HG02981 (cell line): ENCODE results near the gene C3orf20.
"Not testable (repeated sequence)": the region's sequence is repeated elsewhere in the genome, so short reads cannot be mapped to it uniquely, and the experiment has no call there.

ENCODE experiments used
- ATAC-seq: cut with Tn5 transposase; IDR thresholded peaks from one replicate; pipeline ENCODE4 v1.9.1; 2021; ENCODE audit warnings: mild to moderate bottlenecking, moderate library complexity; ENCODE audit not compliant: unreplicated experiment

The C3orf20 gene

GRCh38 chr3:14649466-14649865 is 25.5 kb upstream of the C3orf20 start:
- ATAC-seq = no peak

- ATAC-seq = no peak
Observed at GRCh38 chr3:14650193-14650592, 24.7 kb upstream of the C3orf20 start.

GRCh38 chr3:14651440-14652251 is 23.3 kb upstream of the C3orf20 start, which contains the start of gene CCDC174:
CCDC174 (plus strand) TSS chr3:14651762; CDS start chr3:14651837, 75 bp downstream.
- peak; percentile 98 for ATAC-seq

DNA sequence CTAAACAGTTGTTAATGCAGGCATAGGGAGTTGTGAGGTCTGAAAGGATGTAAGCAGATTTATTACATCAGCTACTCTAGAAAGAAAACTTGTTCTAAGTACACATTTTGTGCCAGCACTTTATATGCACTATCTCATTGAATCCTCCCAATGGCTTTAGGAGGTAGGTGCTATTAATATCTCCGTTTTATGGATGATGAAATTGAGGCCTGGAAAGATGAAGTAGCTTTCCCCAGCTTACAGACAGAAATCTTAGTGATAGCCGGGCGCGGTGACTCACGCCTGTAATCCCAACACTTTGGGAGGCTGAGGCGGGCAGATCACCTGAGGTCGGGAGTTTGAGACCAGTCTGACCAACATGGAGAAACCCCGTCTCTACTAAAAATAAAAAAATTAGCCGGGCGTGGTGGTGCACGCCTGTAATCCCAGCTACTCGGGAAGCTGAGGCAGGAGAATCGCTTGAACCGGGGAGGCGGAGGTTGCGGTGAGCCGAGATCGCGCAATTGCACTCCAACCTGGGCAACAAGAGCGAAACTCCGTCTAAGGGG is 22.5 kb upstream of the C3orf20 start:
- ATAC-seq = not testable (repeated sequence)

DNA sequence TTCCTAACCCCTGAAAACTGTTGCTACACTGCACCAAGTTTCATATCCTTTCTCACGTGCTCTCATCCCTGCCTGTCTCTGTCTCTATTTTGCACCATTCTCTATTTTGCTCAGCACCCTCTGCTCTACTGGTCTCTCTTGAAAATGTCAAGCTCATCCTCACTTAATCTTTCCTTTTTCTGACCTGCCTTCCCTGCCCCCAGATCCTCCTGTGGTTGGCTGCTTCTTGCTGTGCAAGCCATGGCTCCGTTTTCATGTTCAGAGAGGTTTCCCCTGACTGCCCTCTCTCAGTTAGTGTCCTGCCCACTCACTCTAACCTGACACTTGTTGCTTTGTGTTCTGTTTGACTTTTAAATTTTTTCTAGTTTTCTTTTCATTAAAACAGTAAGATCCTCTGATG is 17.4 kb upstream of the C3orf20 start:
- no peak for ATAC-seq

- no peak for ATAC-seq
Observed at GRCh38 chr3:14658978-14659377, 16.0 kb upstream of the C3orf20 start.

DNA sequence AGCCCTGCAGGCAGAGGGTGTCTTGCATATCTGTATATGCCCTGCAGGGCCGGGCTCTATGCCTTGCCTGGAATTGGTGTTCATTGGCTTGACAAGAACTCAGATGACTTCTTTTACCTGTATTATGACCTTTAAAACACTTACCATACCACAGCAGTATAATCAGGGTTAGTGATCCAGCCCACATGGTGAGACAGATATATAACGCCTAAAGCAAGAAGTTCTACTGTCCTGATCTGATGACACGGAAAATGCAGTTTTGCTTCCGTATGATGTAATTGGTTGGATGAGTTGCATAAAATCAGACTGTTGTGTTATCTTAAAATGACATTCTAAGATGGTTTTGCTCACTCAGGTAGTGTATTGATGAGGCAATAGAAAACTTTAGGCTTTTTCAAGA is 14.0 kb upstream of the C3orf20 start:
- no peak for ATAC-seq

GRCh38 chr3:14663396-14664135 is 11.4 kb upstream of the C3orf20 start:
- ATAC-seq = no peak

- ATAC-seq = no peak
Observed at GRCh38 chr3:14664170-14664569, 10.8 kb upstream of the C3orf20 start.

GRCh38 chr3:14672588-14672987 is 2.4 kb upstream of the C3orf20 start:
- ATAC-seq = no peak

GRCh38 chr3:14676881-14677280 is 1.9 kb downstream of the C3orf20 start:
- ATAC-seq = no peak

DNA sequence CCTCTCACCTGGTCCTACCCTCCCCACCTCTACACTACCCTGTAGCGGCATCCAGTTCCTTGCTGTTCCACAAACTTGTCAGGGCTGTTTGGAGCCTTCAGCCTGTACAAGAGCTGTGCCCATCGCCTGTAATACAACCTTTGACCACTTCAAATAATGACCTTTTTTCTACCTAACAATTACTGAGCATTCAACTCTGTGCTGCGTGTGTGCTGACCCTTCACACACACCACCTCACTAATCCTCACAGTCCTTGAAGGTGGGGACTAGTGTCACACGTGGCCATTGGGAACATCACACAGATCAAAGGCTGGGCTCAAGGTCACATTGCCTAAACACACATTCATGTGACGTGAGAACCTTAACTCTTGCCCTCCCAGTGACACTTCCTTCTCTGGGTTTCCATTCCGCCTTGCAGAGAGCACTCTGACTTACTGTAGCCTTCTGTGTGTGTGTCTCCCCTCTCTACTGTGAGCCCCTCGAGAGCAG is 3.1 kb downstream of the C3orf20 start:
- no peak for ATAC-seq

GRCh38 chr3:14680115-14680514 is 5.2 kb downstream of the C3orf20 start:
- no peak for ATAC-seq

DNA sequence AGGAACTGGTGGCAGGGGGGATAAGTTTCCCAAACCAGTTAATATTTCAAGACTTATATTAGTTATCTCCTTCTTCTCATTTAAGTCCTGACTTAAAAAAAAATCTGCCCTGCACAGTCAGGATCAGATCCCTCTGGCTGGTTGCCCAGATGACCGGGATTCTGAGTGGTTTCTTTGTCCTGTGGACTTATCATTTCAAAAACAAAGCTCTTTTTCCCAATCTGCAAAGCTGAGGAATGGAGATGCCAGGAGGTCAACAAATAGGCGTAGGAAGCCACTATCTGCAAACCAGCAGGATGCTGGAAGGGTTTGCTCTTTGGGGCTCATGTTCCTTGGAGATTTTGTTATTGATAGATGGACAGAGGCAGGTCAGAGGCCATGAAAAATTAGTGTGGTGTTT is 5.8 kb downstream of the C3orf20 start:
- ATAC-seq = no peak

GRCh38 chr3:14684447-14684846 is 9.5 kb downstream of the C3orf20 start:
- no peak for ATAC-seq

- no peak for ATAC-seq
Observed at GRCh38 chr3:14685179-14685578, 10.2 kb downstream of the C3orf20 start.

DNA sequence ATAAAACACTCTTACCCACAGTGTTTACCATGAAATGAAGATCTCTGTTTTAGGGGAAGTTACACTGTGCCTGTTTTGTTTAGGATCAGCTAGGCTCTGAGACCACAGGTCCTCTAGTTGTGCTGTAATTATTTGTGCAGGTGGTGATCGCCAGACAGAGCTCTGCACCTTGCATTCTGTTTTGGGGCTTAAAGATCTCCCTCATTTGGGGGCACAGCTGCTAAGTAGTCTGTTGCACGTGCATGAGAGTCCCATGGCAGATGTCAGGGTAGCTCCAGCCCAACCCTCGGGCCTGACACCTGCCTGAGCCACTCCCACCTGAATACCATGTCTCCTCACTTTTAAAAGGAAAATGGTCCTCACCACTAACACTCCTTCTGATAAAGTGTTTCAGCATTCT is 12.4 kb downstream of the C3orf20 start:
- ATAC-seq = no peak

GRCh38 chr3:14688525-14688924 is 13.6 kb downstream of the C3orf20 start:
- ATAC-seq = peak; percentile 41

- ATAC-seq = peak; percentile 34
Observed at GRCh38 chr3:14689247-14689980, 14.5 kb downstream of the C3orf20 start.

DNA sequence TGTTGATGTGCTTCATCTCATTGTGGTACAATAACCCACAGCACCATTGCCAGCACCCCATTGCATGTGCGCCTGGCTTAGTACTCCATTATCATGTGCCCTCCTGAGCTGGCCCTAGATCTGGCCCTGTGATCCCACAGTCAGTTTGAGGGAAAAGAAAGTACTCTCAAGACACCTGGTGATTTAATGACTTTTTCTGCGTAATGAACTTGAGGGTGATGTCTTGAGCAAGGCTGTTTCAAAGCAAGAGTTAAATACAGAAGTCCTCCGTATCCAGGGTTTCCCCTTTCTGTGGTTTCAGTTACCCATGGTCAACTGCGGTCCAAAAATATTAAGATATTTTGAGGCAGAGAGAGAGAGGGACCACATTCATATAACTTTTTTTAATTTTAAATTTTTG is 16.3 kb downstream of the C3orf20 start:
- ATAC-seq = peak; percentile 39

- no peak for ATAC-seq
Observed at GRCh38 chr3:14691719-14692118, 16.8 kb downstream of the C3orf20 start.
